Type B pancreatic cell (in vitro differentiated cells): ENCODE measurements around the gene GSX2. TPM values are rescaled to one million over a fixed set of nuclear protein-coding genes. Genes with fewer than 3 reads are reported as not detected.

Experiments used
- DNase-seq: peaks from one replicate; pipeline ENCODE4 v3.0.0; 2021; ENCODE audit warnings: mixed read lengths; ENCODE audit not compliant: unreplicated experiment; ENCODE audit errors: extremely low spot score
- H3K27ac Mint-ChIP-seq: 2 replicates; pipeline ENCODE4 v1.8.0; 2021; ENCODE audit warnings: mild to moderate bottlenecking, mixed read lengths
- H3K27me3 Mint-ChIP-seq: 2 replicates; pipeline ENCODE4 v1.8.0; 2021; ENCODE audit warnings: mixed read lengths
- H3K36me3 Mint-ChIP-seq: 2 replicates; pipeline ENCODE4 v1.8.0; 2021; ENCODE audit warnings: mixed read lengths
- H3K4me1 Mint-ChIP-seq: one replicate; pipeline ENCODE4 v1.8.0; 2021; ENCODE audit warnings: mixed read lengths; ENCODE audit not compliant: unreplicated experiment
- H3K4me3 Mint-ChIP-seq: 2 replicates; pipeline ENCODE4 v1.8.0; 2021; ENCODE audit warnings: mild to moderate bottlenecking, mixed read lengths
- H3K9me3 Mint-ChIP-seq: 2 replicates; pipeline ENCODE4 v1.8.0; 2021; ENCODE audit warnings: mixed read lengths
- CTCF ChIP-seq: fragments of 200-600 bp; sonication (generic); conservative IDR thresholded peaks from 2 replicates; pipeline ENCODE4 v1.5.0; 2021; ENCODE audit warnings: antibody characterized with exemption, mild to moderate bottlenecking
- total RNA-seq: library from RNA; stranded (reverse); gene quantifications from 2 replicates; pipeline ENCODE4 v1.2.1, GENCODE V29; 2021; ENCODE audit warnings: low replicate concordance

Gene GSX2
- total RNA-seq, 1 donor from 2014 or later, result 5.6 TPM

GRCh38 chr4:54144661-54145171 is 44.8 kb downstream of the GSX2 start:
- Mint-ChIP-seq H3K9me3 (no peaks in the 10 kb centered on the region), H3K27ac (no peak overlapping the region), H3K36me3 (no peaks in the 10 kb centered on the region), H3K4me3 (no peak overlapping the region), H3K27me3 (peaks cover 3% of the 10 kb centered on the region), H3K4me1 (no peaks in the 10 kb centered on the region)
- DNase-seq, result no peak
- no peak for TF ChIP-seq CTCF

- Mint-ChIP-seq H3K27me3 (peaks cover 3% of the 10 kb centered on the region), H3K4me1 (no peaks in the 10 kb centered on the region), H3K4me3 (no peak overlapping the region), H3K27ac (no peak overlapping the region), H3K36me3 (no peaks in the 10 kb centered on the region), H3K9me3 (no peaks in the 10 kb centered on the region)
- TF ChIP-seq CTCF, result no peak
- no peak for DNase-seq
Observed at GRCh38 chr4:54146139-54146538, 46.2 kb downstream of the GSX2 start.

- Mint-ChIP-seq H3K27ac (no peak overlapping the region), H3K36me3 (no peaks in the 10 kb centered on the region), H3K27me3 (no peaks in the 10 kb centered on the region), H3K9me3 (peaks cover 10% of the 10 kb centered on the region), H3K4me1 (no peaks in the 10 kb centered on the region), H3K4me3 (no peak overlapping the region)
- no peak for DNase-seq
- TF ChIP-seq CTCF, result no peak
Observed at GRCh38 chr4:54149323-54149722, 49.4 kb downstream of the GSX2 start.

Other genes with a start within 250 kb of the GSX2 start
- gene CHIC2, start 35.6 kb upstream of the GSX2 start, total RNA-seq, result 16.5 and 22.2 TPM in 2 replicates
- 4.8 and 215 TPM in 2 replicates for gene PDGFRA, start 129.1 kb downstream of the GSX2 start, total RNA-seq